CD14-positive monocyte (primary cell): ENCODE measurements around the gene DYSF. TPM values are rescaled to one million over a fixed set of nuclear protein-coding genes. Genes with fewer than 3 reads are reported as not detected.

Source experiments
- DNase-seq, 3 donors: peaks; one replicate each; pipeline ENCODE4 v3.0.0-alpha.2; 2011 to 2022
- H2AFZ ChIP-seq: 2 replicates; pipeline ENCODE4 v1.6.0; 2012; ENCODE audit warnings: mild to moderate bottlenecking, low read depth, low read length, inconsistent platforms; ENCODE audit not compliant: insufficient read depth, poor library complexity, severe bottlenecking
- H3K27ac ChIP-seq, 2 donors: 1 replicate in 1 of 2; 2 replicates in 1 of 2; pipeline ENCODE4 v1.5.1; 2012 to 2013; ENCODE audit warnings: low read length in 2 of 2, control low read depth in 1 of 2, inconsistent platforms in 1 of 2, low read depth in 1 of 2, mild to moderate bottlenecking in 1 of 2
- H3K27me3 ChIP-seq, 2 donors: one replicate each; pipeline versions ENCODE4 v1.6.0 to v1.6.1; 2011 to 2013; ENCODE audit warnings: low read length in 2 of 2; ENCODE audit not compliant: control insufficient read depth in 2 of 2, insufficient read depth in 2 of 2
- H3K36me3 ChIP-seq, 2 donors: replicated peaks in 1 of 2; 1 replicate in 1 of 2; 2 replicates in 1 of 2; pipeline versions ENCODE4 v1.5.1 to v1.6.1; 2012 to 2013; ENCODE audit warnings: low read length in 2 of 2, control low read depth in 1 of 2, inconsistent platforms in 1 of 2, mild to moderate bottlenecking in 1 of 2; ENCODE audit not compliant: insufficient read depth in 2 of 2, control insufficient read depth in 1 of 2
- H3K4me1 ChIP-seq, 2 donors: 1 replicate in 1 of 2; 2 replicates in 1 of 2; pipeline versions ENCODE4 v1.5.1 to v1.6.1; 2012 to 2013; ENCODE audit warnings: low read length in 2 of 2, control low read depth in 1 of 2, inconsistent platforms in 1 of 2, mild to moderate bottlenecking in 1 of 2, moderate library complexity in 1 of 2; ENCODE audit not compliant: insufficient read depth in 2 of 2, control insufficient read depth in 1 of 2
- H3K4me2 ChIP-seq: replicated peaks from 2 replicates; pipeline ENCODE3; 2012; ENCODE audit warnings: low read length, moderate library complexity, mild to moderate bottlenecking; ENCODE audit not compliant: poor library complexity, severe bottlenecking; ENCODE audit errors: extremely low read depth
- H3K4me3 ChIP-seq, 3 experiments: fragments of 200-600 bp in 1 of 3; sonication (generic) in 1 of 3; replicated peaks in 1 of 3; 1 replicate in 2 of 3; 2 replicates in 1 of 3; pipeline ENCODE4 v1.5.1; 2011 to 2013; ENCODE audit warnings: low read length in 3 of 3, mild to moderate bottlenecking in 3 of 3, control low read depth in 2 of 3, low read depth in 2 of 3, inconsistent platforms in 1 of 3, moderate library complexity in 1 of 3
- H3K79me2 ChIP-seq: 2 replicates; pipeline ENCODE4 v1.6.0; 2012; ENCODE audit warnings: mild to moderate bottlenecking, control low read depth, inconsistent platforms, low read length, moderate library complexity; ENCODE audit not compliant: insufficient read depth
- H3K9ac ChIP-seq: 2 replicates; pipeline ENCODE4 v1.6.0; 2017; ENCODE audit warnings: low read length, mild to moderate bottlenecking; ENCODE audit not compliant: insufficient read depth, poor library complexity, severe bottlenecking
- H3K9me3 ChIP-seq, 2 donors: replicated peaks in 1 of 2; 1 replicate in 1 of 2; 2 replicates in 1 of 2; pipeline versions ENCODE4 v1.5.1 to v1.6.1; 2012 to 2013; ENCODE audit warnings: low read length in 2 of 2, control low read depth in 1 of 2; ENCODE audit not compliant: control insufficient read depth in 1 of 2, insufficient read depth in 1 of 2
- H4K20me1 ChIP-seq: 2 replicates; pipeline ENCODE4 v1.6.0; 2012; ENCODE audit warnings: mild to moderate bottlenecking, low read length, control low read depth, moderate library complexity; ENCODE audit not compliant: insufficient read depth
- H3K27ac Mint-ChIP-seq, 7 donors: one replicate each; pipeline ENCODE4 v1.8.0; 2020; ENCODE audit warnings: mild to moderate bottlenecking in 7 of 7, mixed read lengths in 7 of 7, moderate library complexity in 6 of 7, inconsistent platforms in 2 of 7
- H3K27me3 Mint-ChIP-seq, 3 donors: one replicate each; pipeline ENCODE4 v1.8.0; 2021 to 2022; ENCODE audit warnings: low read depth in 3 of 3, mild to moderate bottlenecking in 3 of 3, mixed read lengths in 3 of 3, moderate library complexity in 3 of 3, inconsistent platforms in 1 of 3
- H3K36me3 Mint-ChIP-seq, 2 donors: one replicate each; pipeline ENCODE4 v1.8.0; 2020; ENCODE audit warnings: mixed read lengths in 2 of 2, inconsistent platforms in 1 of 2, mild to moderate bottlenecking in 1 of 2
- H3K4me1 Mint-ChIP-seq: one replicate; pipeline ENCODE4 v1.8.0; 2020; ENCODE audit warnings: mild to moderate bottlenecking, mixed read lengths
- H3K4me3 Mint-ChIP-seq, 2 donors: one replicate each; pipeline ENCODE4 v1.8.0; 2020; ENCODE audit warnings: mild to moderate bottlenecking in 2 of 2, mixed read lengths in 2 of 2, moderate library complexity in 1 of 2
- H3K9me3 Mint-ChIP-seq, 7 donors: one replicate each; pipeline ENCODE4 v1.8.0; 2020 to 2022; ENCODE audit warnings: mixed read lengths in 7 of 7, mild to moderate bottlenecking in 6 of 7, moderate library complexity in 6 of 7, inconsistent platforms in 2 of 7
- CTCF ChIP-seq: fragments of 200-600 bp; IDR thresholded peaks from one replicate; pipeline ENCODE4 v1.8.0; 2022; ENCODE audit warnings: antibody characterized with exemption, mild to moderate bottlenecking
- WGBS: methylation state at CpG from one replicate; pipeline ENCODE4 v1.1.5; 2013; ENCODE audit warnings: missing lambda C conversion rate; ENCODE audit not compliant: insufficient coverage; 5-methylcytosine and 5-hydroxymethylcytosine counted together
- intact Hi-C, 2 donors: fragments of 100-400 bp; cut with micrococcal nuclease; formaldehyde crosslinking; loops; one replicate each; pipeline versions ENCODE4 v1.15.0 to v1.15.1; 2023
- polyA plus RNA-seq, 3 donors: library from polyadenylated mRNA; depleted of rRNA in 1 of 3; unstranded in 2 of 3; stranded (reverse) in 1 of 3; fragments of 300-500 nt in 2 of 3; fragments of >200 nt in 1 of 3; fragmentation: Illumina TruSeq in 2 of 3; gene quantifications; 1 replicate in 2 of 3; 2 replicates in 1 of 3; pipeline ENCODE4 v1.2.3, GENCODE V29; 2012 to 2021

Gene DYSF
- polyA plus RNA-seq, 3 donors: 16.1 to 72.5 (median 31.2) TPM

GRCh38 chr2:71513096-71513495 lies 59.7 kb downstream of the DYSF start:
- no peak overlapping the region for H3K4me3 ChIP-seq

GRCh38 chr2:71513721-71514120 lies 60.4 kb downstream of the DYSF start:
- H3K36me3 Mint-ChIP-seq: peaks cover 78 to 89% of the 10 kb centered on the region in 2 donors
- no peak overlapping the region for H2AFZ ChIP-seq
- no peak overlapping the region for H3K27ac Mint-ChIP-seq
- TF ChIP-seq CTCF: no peak
- H3K9ac ChIP-seq: no peak overlapping the region
- peaks cover 73 to 95% of the 10 kb centered on the region in 2 donors for H3K36me3 ChIP-seq
- H3K79me2 ChIP-seq: peaks cover 11% of the 10 kb centered on the region
- intact Hi-C loops: loop anchor here in 1 of 2 donors (5.0 kb wide), 1 partner anchor 51 kb away; no protein-coding TSS in a partner anchor
- no peak overlapping the region for H3K27ac ChIP-seq
- DNase-seq: no peak
- no peaks in the 10 kb centered on the region for H3K27me3 ChIP-seq
- peaks cover 0 to 3% (median 2%) of the 10 kb centered on the region in 3 donors for H3K27me3 Mint-ChIP-seq
- H3K4me3 ChIP-seq: no peak overlapping the region
- no peak overlapping the region for H3K4me2 ChIP-seq
- no peak overlapping the region for H3K4me3 Mint-ChIP-seq
- 100% methylated on average over 5 of the region's 11 CpGs for WGBS
- peaks cover 83% of the 10 kb centered on the region for H4K20me1 ChIP-seq
- H3K4me1 ChIP-seq: no peaks in the 10 kb centered on the region
- H3K9me3 ChIP-seq: no peaks in the 10 kb centered on the region
- peaks cover 0 to 3% (median 0%) of the 10 kb centered on the region in 7 donors for H3K9me3 Mint-ChIP-seq
- no peaks in the 10 kb centered on the region for H3K4me1 Mint-ChIP-seq

More at GRCh38 chr2:71513096-71513495, 59.7 kb downstream of the DYSF start:
- Histone ChIP-seq H3K36me3 (peaks cover 69 to 95% of the 10 kb centered on the region in 2 donors), H3K27me3 (no peaks in the 10 kb centered on the region), H3K9me3 (no peaks in the 10 kb centered on the region), H3K9ac (no peak overlapping the region), H3K27ac (no peak overlapping the region), H2AFZ (no peak overlapping the region), H3K4me1 (no peaks in the 10 kb centered on the region), H4K20me1 (peaks cover 89% of the 10 kb centered on the region), H3K4me2 (no peak overlapping the region), H3K79me2 (peaks cover 15% of the 10 kb centered on the region)
- no peak overlapping the region for H3K4me3 Mint-ChIP-seq
- no peak for TF ChIP-seq CTCF
- no peaks in the 10 kb centered on the region for H3K9me3 Mint-ChIP-seq
- intact Hi-C loops: loop anchor here in 1 of 2 donors (5.0 kb wide), 1 partner anchor 51 kb away; no protein-coding TSS in a partner anchor
- H3K36me3 Mint-ChIP-seq: peaks cover 79 to 87% of the 10 kb centered on the region in 2 donors
- H3K27ac Mint-ChIP-seq: peak overlapping the region in 1 of 7 donors; percentile 36
- 89% methylated on average over 10 of the region's 11 CpGs for WGBS
- H3K27me3 Mint-ChIP-seq: peaks cover 0 to 3% (median 2%) of the 10 kb centered on the region in 3 donors
- H3K4me1 Mint-ChIP-seq: no peaks in the 10 kb centered on the region
- DNase-seq: no peak
